LHCN-M2 (cell line): ENCODE measurements around the gene CAPZB. TPM values are rescaled to one million over a fixed set of nuclear protein-coding genes. Genes with fewer than 3 reads are reported as not detected.

Experiments
- DNase-seq: peaks from one replicate; pipeline ENCODE4 v3.0.0-alpha.2; 2012; ENCODE audit warnings: low read depth
- total RNA-seq: library from RNA; depleted of rRNA; stranded (reverse); fragments of >200 nt; gene quantifications from 2 replicates; pipeline ENCODE4 v1.2.3, GENCODE V29; 2014

The CAPZB gene
- total RNA-seq, 1 experiment from 2014 or later = 134 TPM

- no peak for DNase-seq
Observed at GRCh38 chr1:19348441-19349198, 136.7 kb downstream of the CAPZB start.

- no peak for DNase-seq
Observed at GRCh38 chr1:19347533-19348172, 137.7 kb downstream of the CAPZB start.

GRCh38 chr1:19346026-19346425, 139.3 kb downstream of the CAPZB start:
- no peak for DNase-seq

GRCh38 chr1:19345391-19345790, 139.9 kb downstream of the CAPZB start:
- no peak for DNase-seq

- DNase-seq = no peak
Observed at GRCh38 chr1:19344831-19345230, 140.5 kb downstream of the CAPZB start.

- peak; percentile 56 for DNase-seq
Observed at GRCh38 chr1:19344372-19344810, 140.9 kb downstream of the CAPZB start.

GRCh38 chr1:19343617-19344350, 141.6 kb downstream of the CAPZB start:
- DNase-seq = peak; percentile 53

GRCh38 chr1:19342894-19343616, 142.3 kb downstream of the CAPZB start:
- DNase-seq = no peak

- peak; percentile 46 for DNase-seq
Observed at GRCh38 chr1:19342062-19342750, 143.1 kb downstream of the CAPZB start.

- DNase-seq = peak; percentile 66
Observed at GRCh38 chr1:19341201-19342061, 143.9 kb downstream of the CAPZB start.

GRCh38 chr1:19340387-19340937, 144.9 kb downstream of the CAPZB start:
- no peak for DNase-seq

- no peak for DNase-seq
Observed at GRCh38 chr1:19339214-19339861, 146.0 kb downstream of the CAPZB start.

- DNase-seq = no peak
Observed at GRCh38 chr1:19338323-19338762, 147.0 kb downstream of the CAPZB start.

GRCh38 chr1:19337289-19337688, 148.1 kb downstream of the CAPZB start:
- DNase-seq = no peak

- DNase-seq = peak; percentile 45
Observed at GRCh38 chr1:19336543-19336942, 148.8 kb downstream of the CAPZB start.

GRCh38 chr1:19333587-19334354, 151.6 kb downstream of the CAPZB start:
- no peak for DNase-seq

- no peak for DNase-seq
Observed at GRCh38 chr1:19332832-19333231, 152.5 kb downstream of the CAPZB start.

GRCh38 chr1:19331262-19331878, 154.0 kb downstream of the CAPZB start:
- DNase-seq = no peak
